Esophagus squamous epithelium (tissue), 5 donors: ENCODE results near the gene KRTAP10-10. TPM values are rescaled to one million over a fixed set of nuclear protein-coding genes. Genes with fewer than 3 reads are reported as not detected.
"Not testable (repeated sequence)": the region's sequence is repeated elsewhere in the genome, so short reads cannot be mapped to it uniquely, and the experiment has no call there.

Experiments used
- DNase-seq: peaks from one replicate; lab custom pipeline; 2025; lab: John Stamatoyannopoulos, UW
- H3K27ac ChIP-seq, 4 donors: fragments of 200-600 bp; sonication (generic); one replicate each; pipeline ENCODE4 v1.5.1; 2016 to 2019; ENCODE audit warnings: mild to moderate bottlenecking in 1 of 4
- H3K27me3 ChIP-seq, 4 donors: fragments of 200-600 bp; sonication (generic); 1 replicate in 3 of 4; 2 replicates in 1 of 4; pipeline versions ENCODE4 v1.5.1 to v1.6.0; 2017 to 2021; ENCODE audit warnings: antibody characterized with exemption in 1 of 4
- H3K36me3 ChIP-seq, 3 donors: fragments of 200-600 bp; sonication (generic); one replicate each; pipeline ENCODE4 v1.5.1; 2016 to 2019
- H3K4me1 ChIP-seq, 3 donors: fragments of 200-600 bp; sonication (generic); one replicate each; pipeline ENCODE4 v1.5.1; 2017 to 2019
- H3K4me3 ChIP-seq, 4 donors: fragments of 200-600 bp; sonication (generic); 1 replicate in 3 of 4; 2 replicates in 1 of 4; pipeline ENCODE4 v1.5.1; 2016 to 2019; ENCODE audit warnings: mild to moderate bottlenecking in 2 of 4, moderate library complexity in 1 of 4
- H3K9me3 ChIP-seq, 3 donors: fragments of 200-600 bp; sonication (generic); one replicate each; pipeline ENCODE4 v1.5.1; 2016 to 2019
- CTCF ChIP-seq, 6 experiments: fragments of 450-650 bp in 4 of 6; fragments of 200-600 bp in 2 of 6; sonication (generic) in 2 of 6; IDR thresholded peaks; one replicate each; pipeline ENCODE4 v1.5.1; 2016 to 2019; ENCODE audit warnings: antibody characterized with exemption in 6 of 6, mild to moderate bottlenecking in 4 of 6, moderate library complexity in 4 of 6
- POLR2A ChIP-seq, 4 donors: fragments of 450-650 bp; IDR thresholded peaks; one replicate each; pipeline ENCODE4 v1.6.1; 2017; ENCODE audit warnings: antibody characterized with exemption in 4 of 4, mild to moderate bottlenecking in 4 of 4, moderate library complexity in 3 of 4
- WGBS, 2 donors: methylation state at CpG; one replicate each; pipeline ENCODE4 v1.1.5; 2018; 5-methylcytosine and 5-hydroxymethylcytosine counted together
- intact Hi-C: fragments of 100-400 bp; cut with DNase I; formaldehyde crosslinking; loops from one replicate; pipeline ENCODE4 v1.15.0; 2022
- total RNA-seq, 4 donors: library from RNA; depleted of rRNA; stranded (reverse); fragments of >200 nt; gene quantifications; one replicate each; pipeline ENCODE4 v1.1.0, GENCODE V29; 2016
- donor health status: DM: yes; HTN: yes; CAD: no.

The KRTAP10-10 gene
- total RNA-seq, 4 donors from 2014 or later, result not detected

- intact Hi-C loops, result no loop called here
- Histone ChIP-seq H3K27me3 (peaks cover 0 to 30% (median 0%) of the 10 kb centered on the region in 4 donors), H3K27ac (no peak overlapping the region), H3K36me3 (no peaks in the 10 kb centered on the region), H3K9me3 (peaks cover 0 to 38% (median 11%) of the 10 kb centered on the region in 3 donors), H3K4me1 (no peaks in the 10 kb centered on the region), H3K4me3 (no peak overlapping the region)
- DNase-seq, result no peak
- no peak for TF ChIP-seq CTCF (IDR thresholded peaks at IDR 0.05)
- no peak for TF ChIP-seq POLR2A (IDR thresholded peaks at IDR 0.05)
These were observed 13.6 kb upstream of the KRTAP10-10 start for GRCh38 chr21:44623575-44623974.

- intact Hi-C loops, result no loop called here
- no peaks in the 10 kb centered on the region for H3K36me3 ChIP-seq
- TF ChIP-seq POLR2A (IDR thresholded peaks at IDR 0.05), result no peak
- TF ChIP-seq CTCF (IDR thresholded peaks at IDR 0.05), result no peak
- H3K27ac ChIP-seq, result no peak overlapping the region
- no peak for DNase-seq
- peaks cover 0 to 31% (median 0%) of the 10 kb centered on the region in 4 donors for H3K27me3 ChIP-seq
- no peaks in the 10 kb centered on the region for H3K4me1 ChIP-seq
- H3K9me3 ChIP-seq, result peaks cover 0 to 36% (median 11%) of the 10 kb centered on the region in 3 donors
- H3K4me3 ChIP-seq, result no peak overlapping the region
- WGBS, 2 donors, result 78 to 83% methylated on average over 6 of the region's 7 CpGs
These were observed 11.4 kb upstream of the KRTAP10-10 start for GRCh38 chr21:44625756-44626155.

- Histone ChIP-seq H3K4me1 (no peaks in the 10 kb centered on the region), H3K9me3 (peaks cover 0 to 41% (median 11%) of the 10 kb centered on the region in 3 donors), H3K4me3 (no peak overlapping the region), H3K27me3 (peaks cover 0 to 31% (median 0%) of the 10 kb centered on the region in 4 donors), H3K27ac (no peak overlapping the region), H3K36me3 (no peaks in the 10 kb centered on the region)
- no peak for DNase-seq
- intact Hi-C loops, result no loop called here
- TF ChIP-seq POLR2A (IDR thresholded peaks at IDR 0.05) (no peak), CTCF (IDR thresholded peaks at IDR 0.05) (no peak)
- 51 to 55% methylated on average over 4 to 7 of the region's 10 CpGs for WGBS, 2 donors
These were observed 10.9 kb upstream of the KRTAP10-10 start for GRCh38 chr21:44626262-44626661.

- H3K4me1 ChIP-seq, result no peaks in the 10 kb centered on the region
- H3K27me3 ChIP-seq, result peaks cover 0 to 31% (median 0%) of the 10 kb centered on the region in 4 donors
- H3K36me3 ChIP-seq, result no peaks in the 10 kb centered on the region
- WGBS, 2 donors, result 60% methylated on average over 1 of the region's 7 CpGs
- intact Hi-C loops, result no loop called here
- DNase-seq, result no peak
- H3K4me3 ChIP-seq, result no peak within 1 kb of the TSS
- H3K9me3 ChIP-seq, result peaks cover 0 to 46% (median 11%) of the 10 kb centered on the region in 3 donors
- TF ChIP-seq CTCF (IDR thresholded peaks at IDR 0.05) (no peak), POLR2A (IDR thresholded peaks at IDR 0.05) (no peak)
- H3K27ac ChIP-seq, result no peak within 1 kb of the TSS
These were observed 10.4 kb upstream of the KRTAP10-10 start, which contains the start of gene KRTAP10-9 for GRCh38 chr21:44626673-44627143. Gene KRTAP10-9, plus strand, starts transcription at chr21:44627093. Its CDS starts 79 bp downstream, at chr21:44627172.

GRCh38 chr21:44627181-44627822 lies 9.9 kb upstream of the KRTAP10-10 start:
- H3K4me1 ChIP-seq, intact Hi-C loops, H3K36me3 ChIP-seq, H3K4me3 ChIP-seq, H3K27ac ChIP-seq, DNase-seq: not testable (repeated sequence)
- H3K27me3 ChIP-seq, result peaks cover 0 to 31% (median 0%) of the 10 kb centered on the region in 4 donors
- H3K9me3 ChIP-seq, result peaks cover 0 to 47% (median 16%) of the 10 kb centered on the region in 3 donors
- WGBS, 2 donors, result 71 to 85% methylated on average over 10 of the region's 20 CpGs

GRCh38 chr21:44627831-44628233 lies 9.3 kb upstream of the KRTAP10-10 start:
- H3K27ac ChIP-seq, H3K4me3 ChIP-seq, intact Hi-C loops, DNase-seq, H3K4me1 ChIP-seq, H3K36me3 ChIP-seq: not testable (repeated sequence)
- H3K27me3 ChIP-seq, result peaks cover 0 to 31% (median 0%) of the 10 kb centered on the region in 4 donors
- H3K9me3 ChIP-seq, result peaks cover 0 to 45% (median 14%) of the 10 kb centered on the region in 3 donors
- WGBS, 2 donors, result 40 to 53% methylated on average over 7 of the region's 15 CpGs
